ENCODE data around the gene CDK5RAP1. TPM values are rescaled to one million over a fixed set of nuclear protein-coding genes. Genes with fewer than 3 reads are reported as not detected.

The CDK5RAP1 gene
- total RNA-seq, 1 donor from 2014 or later: 58.3 TPM

- no peak for DNase-seq (ENCODE audit: extremely low spot score, unreplicated experiment)
- TF ChIP-seq CTCF (conservative IDR thresholded peaks at IDR 0.05): no peak
- H3K27ac Mint-ChIP-seq: no peak overlapping the region
These were observed 22.0 kb upstream of the CDK5RAP1 start for GRCh38 chr20:33423141-33423834.

GRCh38 chr20:33419140-33419974 lies 18.0 kb upstream of the CDK5RAP1 start:
- Mint-ChIP-seq H3K9me3 (no peaks in the 10 kb centered on the region), H3K4me1 (ENCODE audit: unreplicated experiment) (no peaks in the 10 kb centered on the region), H3K4me3 (no peak overlapping the region), H3K27me3 (no peaks in the 10 kb centered on the region), H3K27ac (no peak overlapping the region), H3K36me3 (peaks cover 4% of the 10 kb centered on the region)
- no peak for DNase-seq (ENCODE audit: extremely low spot score, unreplicated experiment)
- no peak for TF ChIP-seq CTCF (conservative IDR thresholded peaks at IDR 0.05)

More at GRCh38 chr20:33423141-33423834, 22.0 kb upstream of the CDK5RAP1 start:
- H3K27me3 Mint-ChIP-seq: no peaks in the 10 kb centered on the region
- no peaks in the 10 kb centered on the region for H3K4me1 Mint-ChIP-seq (ENCODE audit: unreplicated experiment)
- H3K36me3 Mint-ChIP-seq: peaks cover 4% of the 10 kb centered on the region
- H3K9me3 Mint-ChIP-seq: no peaks in the 10 kb centered on the region
- H3K4me3 Mint-ChIP-seq: no peak overlapping the region

- no peak for DNase-seq (ENCODE audit: extremely low spot score, unreplicated experiment)
- no peak for TF ChIP-seq CTCF (conservative IDR thresholded peaks at IDR 0.05)
- H3K4me3 Mint-ChIP-seq: no peak overlapping the region
- H3K4me1 Mint-ChIP-seq (ENCODE audit: unreplicated experiment): no peaks in the 10 kb centered on the region
- H3K27ac Mint-ChIP-seq: no peak overlapping the region
- no peaks in the 10 kb centered on the region for H3K9me3 Mint-ChIP-seq
- H3K27me3 Mint-ChIP-seq: no peaks in the 10 kb centered on the region
- H3K36me3 Mint-ChIP-seq: peaks cover 4% of the 10 kb centered on the region
These were observed 16.7 kb upstream of the CDK5RAP1 start for GRCh38 chr20:33418033-33418432.

GRCh38 chr20:33415948-33416347 lies 14.6 kb upstream of the CDK5RAP1 start:
- peak; percentile 73 for TF ChIP-seq CTCF (conservative IDR thresholded peaks at IDR 0.05)
- no peak for DNase-seq (ENCODE audit: extremely low spot score, unreplicated experiment)
- H3K36me3 Mint-ChIP-seq: peaks cover 4% of the 10 kb centered on the region

GRCh38 chr20:33412484-33412838 lies 11.1 kb upstream of the CDK5RAP1 start:
- Mint-ChIP-seq H3K27ac (no peak overlapping the region), H3K4me1 (ENCODE audit: unreplicated experiment) (peaks cover 4% of the 10 kb centered on the region), H3K9me3 (no peaks in the 10 kb centered on the region)

More at GRCh38 chr20:33415948-33416347, 14.6 kb upstream of the CDK5RAP1 start:
- Mint-ChIP-seq H3K27me3 (no peaks in the 10 kb centered on the region), H3K27ac (no peak overlapping the region), H3K9me3 (no peaks in the 10 kb centered on the region), H3K4me1 (ENCODE audit: unreplicated experiment) (no peaks in the 10 kb centered on the region), H3K4me3 (no peak overlapping the region)

More at GRCh38 chr20:33412484-33412838, 11.1 kb upstream of the CDK5RAP1 start:
- H3K27me3 Mint-ChIP-seq: no peaks in the 10 kb centered on the region
- no peak overlapping the region for H3K4me3 Mint-ChIP-seq
- no peak for TF ChIP-seq CTCF (conservative IDR thresholded peaks at IDR 0.05)
- H3K36me3 Mint-ChIP-seq: peaks cover 4% of the 10 kb centered on the region
- no peak for DNase-seq (ENCODE audit: extremely low spot score, unreplicated experiment)

Data from type B pancreatic cell (in vitro differentiated cells).